Upper lobe of right lung (tissue), 1 donor: Measurements from ENCODE around the gene TMED6. TPM values are rescaled to one million over a fixed set of nuclear protein-coding genes. Genes with fewer than 3 reads are reported as not detected.

ENCODE experiments used
- ATAC-seq: fragments of 200-7000 bp; cut with Tn5 transposase; one replicate; pipeline ENCODE4 v1.9.1; 2020; ENCODE audit warnings: mild to moderate bottlenecking, moderate library complexity
- DNase-seq: peaks from one replicate; pipeline ENCODE4 v3.0.0-alpha.2; 2020
- H3K27ac ChIP-seq: fragments of 200-600 bp; one replicate; pipeline ENCODE4 v1.8.0; 2022
- H3K27me3 ChIP-seq: fragments of 200-600 bp; one replicate; pipeline ENCODE4 v1.8.0; 2022; ENCODE audit warnings: mild to moderate bottlenecking
- H3K36me3 ChIP-seq: fragments of 200-600 bp; one replicate; pipeline ENCODE4 v1.8.0; 2022
- H3K4me1 ChIP-seq: fragments of 200-600 bp; one replicate; pipeline ENCODE4 v1.8.0; 2022
- H3K4me3 ChIP-seq: fragments of 200-600 bp; one replicate; pipeline ENCODE4 v1.8.0; 2022; ENCODE audit warnings: mild to moderate bottlenecking
- H3K9me3 ChIP-seq: fragments of 200-600 bp; one replicate; pipeline ENCODE4 v1.8.0; 2022
- intact Hi-C: fragments of 100-400 bp; cut with DNase I; formaldehyde crosslinking; loops from one replicate; pipeline ENCODE4 v1.11.0; 2022
- total RNA-seq: library from RNA; stranded (reverse); fragmentation: NEBNext Ultra II Directional; extraction: Animal tissue kit (Norgen Biotek cat#: 25700); gene quantifications from one replicate; pipeline ENCODE4 v1.2.1, GENCODE V29; 2021
- TF ChIP-seq, protein P1 (sequence below): fragments of 200-600 bp; IDR thresholded peaks from one replicate; pipeline ENCODE4 v1.8.0; 2022; ENCODE audit warnings: antibody characterized with exemption
- donor health status: DM: no; HTN: yes; CAD: no; lungs with severe emphysema.

TMED6 gene
- total RNA-seq, 1 donor from 2014 or later = 0.69 TPM

DNA sequence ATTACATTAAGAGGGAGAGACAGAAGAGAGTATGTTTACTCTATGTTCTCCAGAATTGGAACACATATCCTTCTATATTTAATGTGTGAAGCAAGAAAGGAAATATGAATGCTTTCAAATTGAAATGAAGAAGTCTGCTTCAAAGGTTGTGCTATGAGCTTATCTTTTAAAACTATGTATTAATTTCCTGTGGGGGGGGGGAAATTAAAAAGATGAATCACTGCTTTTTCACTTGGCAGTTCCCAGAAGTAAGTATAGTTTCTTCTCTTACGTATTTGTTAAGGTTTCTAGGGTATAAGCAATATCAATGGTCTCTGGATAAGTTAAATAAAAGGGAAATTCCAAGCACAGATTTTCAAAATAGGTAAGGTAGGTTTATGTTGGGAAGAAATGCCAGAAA lies 27.2 kb upstream of the TMED6 start:
- DNase-seq = no peak
- H3K36me3 ChIP-seq = peaks cover 65% of the 10 kb centered on the region
- TF ChIP-seq, protein P1, sequence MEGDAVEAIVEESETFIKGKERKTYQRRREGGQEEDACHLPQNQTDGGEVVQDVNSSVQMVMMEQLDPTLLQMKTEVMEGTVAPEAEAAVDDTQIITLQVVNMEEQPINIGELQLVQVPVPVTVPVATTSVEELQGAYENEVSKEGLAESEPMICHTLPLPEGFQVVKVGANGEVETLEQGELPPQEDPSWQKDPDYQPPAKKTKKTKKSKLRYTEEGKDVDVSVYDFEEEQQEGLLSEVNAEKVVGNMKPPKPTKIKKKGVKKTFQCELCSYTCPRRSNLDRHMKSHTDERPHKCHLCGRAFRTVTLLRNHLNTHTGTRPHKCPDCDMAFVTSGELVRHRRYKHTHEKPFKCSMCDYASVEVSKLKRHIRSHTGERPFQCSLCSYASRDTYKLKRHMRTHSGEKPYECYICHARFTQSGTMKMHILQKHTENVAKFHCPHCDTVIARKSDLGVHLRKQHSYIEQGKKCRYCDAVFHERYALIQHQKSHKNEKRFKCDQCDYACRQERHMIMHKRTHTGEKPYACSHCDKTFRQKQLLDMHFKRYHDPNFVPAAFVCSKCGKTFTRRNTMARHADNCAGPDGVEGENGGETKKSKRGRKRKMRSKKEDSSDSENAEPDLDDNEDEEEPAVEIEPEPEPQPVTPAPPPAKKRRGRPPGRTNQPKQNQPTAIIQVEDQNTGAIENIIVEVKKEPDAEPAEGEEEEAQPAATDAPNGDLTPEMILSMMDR = no peak
- no peaks in the 10 kb centered on the region for H3K27me3 ChIP-seq
- H3K4me1 ChIP-seq = no peaks in the 10 kb centered on the region
- no peak overlapping the region for H3K27ac ChIP-seq
- intact Hi-C loops = no loop called here
- H3K9me3 ChIP-seq = no peaks in the 10 kb centered on the region
- ATAC-seq = no peak
- no peak overlapping the region for H3K4me3 ChIP-seq

DNA sequence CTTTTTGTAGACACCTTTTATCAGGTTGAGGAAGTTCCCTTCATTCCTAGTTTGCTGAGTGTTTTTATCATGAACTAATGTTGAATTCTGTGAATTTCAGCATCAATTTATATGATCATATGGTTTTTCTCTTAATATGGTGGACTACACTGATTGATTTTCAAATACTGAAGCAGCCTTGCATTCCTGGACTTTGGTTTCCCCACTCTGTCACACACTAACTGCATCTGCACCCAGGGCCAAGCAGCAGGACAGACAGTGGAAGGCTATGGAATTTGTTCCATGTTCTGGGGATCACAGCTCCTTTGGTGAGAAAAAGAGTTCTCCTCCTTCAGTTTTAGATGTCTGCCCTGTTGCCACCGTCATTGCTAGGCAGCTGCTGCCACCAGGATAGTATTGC lies 26.4 kb upstream of the TMED6 start:
- no peaks in the 10 kb centered on the region for H3K9me3 ChIP-seq
- intact Hi-C loops = no loop called here
- ATAC-seq = no peak
- no peak overlapping the region for H3K4me3 ChIP-seq
- DNase-seq = no peak
- H3K4me1 ChIP-seq = no peaks in the 10 kb centered on the region
- H3K27me3 ChIP-seq = no peaks in the 10 kb centered on the region
- no peak overlapping the region for H3K27ac ChIP-seq
- peaks cover 63% of the 10 kb centered on the region for H3K36me3 ChIP-seq
- TF ChIP-seq, protein P1 = no peak

DNA sequence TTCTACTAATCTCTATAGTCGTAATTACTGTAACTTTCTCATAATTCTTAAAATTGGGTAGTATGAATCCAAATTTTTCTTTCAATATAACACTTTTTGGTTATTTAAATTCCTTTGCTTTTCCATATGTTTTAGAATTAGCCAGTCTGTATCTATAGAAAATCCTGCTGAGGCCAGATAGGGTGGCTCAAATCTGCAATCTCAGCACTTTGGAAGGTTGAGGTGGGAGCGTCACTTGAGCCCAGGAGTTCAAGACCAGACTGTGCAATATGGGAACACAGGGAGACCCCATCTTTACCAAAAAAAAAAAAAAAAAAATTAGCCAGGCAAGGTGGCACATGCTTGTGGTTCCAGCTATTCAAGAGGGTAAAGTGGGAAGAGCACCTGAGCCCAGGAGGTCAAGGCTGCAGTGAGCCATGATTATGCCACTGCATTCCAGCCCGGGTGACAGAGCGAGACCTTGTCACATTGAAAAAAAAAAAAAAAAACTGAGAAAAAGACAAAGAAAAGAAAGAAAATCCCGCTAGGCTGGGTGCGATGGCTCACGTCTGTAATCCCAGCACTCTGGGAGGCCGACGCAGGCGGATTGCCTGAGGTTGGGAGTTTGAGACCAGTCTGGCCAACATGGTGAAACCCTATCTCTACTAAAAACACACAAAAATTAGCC lies 24.9 kb upstream of the TMED6 start:
- intact Hi-C loops = no loop called here
- H3K27me3 ChIP-seq = no peaks in the 10 kb centered on the region
- no peaks in the 10 kb centered on the region for H3K4me1 ChIP-seq
- TF ChIP-seq, protein P1 = no peak
- DNase-seq = no peak
- H3K4me3 ChIP-seq = no peak overlapping the region
- peaks cover 63% of the 10 kb centered on the region for H3K36me3 ChIP-seq
- H3K9me3 ChIP-seq = no peaks in the 10 kb centered on the region
- no peak for ATAC-seq
- no peak overlapping the region for H3K27ac ChIP-seq

DNA sequence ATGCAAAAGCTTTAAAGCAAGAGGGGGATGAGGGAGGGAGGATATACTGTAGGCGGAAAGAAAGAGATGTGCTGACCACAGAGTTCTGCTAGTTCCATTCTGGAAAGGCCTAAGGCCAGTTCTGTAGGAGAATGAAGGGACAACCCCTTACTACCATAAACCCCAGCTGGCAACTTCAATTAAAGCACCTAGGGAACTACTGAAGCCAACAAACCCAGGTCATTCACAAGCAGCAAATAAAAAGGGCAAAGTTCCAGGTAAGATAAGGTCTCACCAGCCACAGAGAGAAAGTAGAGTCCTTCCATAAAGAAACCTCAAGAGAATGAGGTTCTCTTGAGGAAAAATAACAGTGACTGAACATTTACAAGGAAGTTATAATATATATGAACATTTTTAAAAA lies 21.4 kb upstream of the TMED6 start:
- H3K36me3 ChIP-seq = peaks cover 62% of the 10 kb centered on the region
- no peak overlapping the region for H3K27ac ChIP-seq
- ATAC-seq (no peak), DNase-seq (no peak)
- H3K27me3 ChIP-seq = no peaks in the 10 kb centered on the region
- H3K4me3 ChIP-seq = no peak overlapping the region
- no peaks in the 10 kb centered on the region for H3K4me1 ChIP-seq
- intact Hi-C loops = no loop called here
- TF ChIP-seq, protein P1 = no peak
- H3K9me3 ChIP-seq = no peaks in the 10 kb centered on the region

DNA sequence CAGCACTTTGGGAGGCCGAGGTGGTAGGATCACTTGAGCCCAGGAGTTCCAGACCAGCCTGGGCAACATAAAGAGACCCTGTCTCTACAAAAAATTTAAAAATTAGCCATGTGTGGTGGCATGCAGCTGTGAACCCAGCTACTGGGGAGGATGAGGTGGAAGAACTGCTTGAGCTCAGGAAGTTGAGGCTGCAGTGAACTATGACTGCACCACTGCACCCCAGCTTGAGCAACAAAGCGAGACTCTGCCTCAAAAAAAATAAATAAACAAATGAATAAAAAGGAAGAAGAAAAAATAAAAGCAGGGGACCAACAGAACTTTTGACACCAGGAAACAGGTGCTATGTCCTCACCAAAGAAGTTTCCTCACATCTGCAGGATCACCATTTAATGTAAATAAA lies 20.0 kb upstream of the TMED6 start:
- Histone ChIP-seq H3K27me3 (no peaks in the 10 kb centered on the region), H3K4me1 (no peaks in the 10 kb centered on the region), H3K9me3 (no peaks in the 10 kb centered on the region), H3K36me3 (peaks cover 71% of the 10 kb centered on the region), H3K27ac (no peak overlapping the region), H3K4me3 (no peak overlapping the region)
- intact Hi-C loops = no loop called here
- ATAC-seq (no peak), DNase-seq (no peak)
- TF ChIP-seq, protein P1 = no peak

DNA sequence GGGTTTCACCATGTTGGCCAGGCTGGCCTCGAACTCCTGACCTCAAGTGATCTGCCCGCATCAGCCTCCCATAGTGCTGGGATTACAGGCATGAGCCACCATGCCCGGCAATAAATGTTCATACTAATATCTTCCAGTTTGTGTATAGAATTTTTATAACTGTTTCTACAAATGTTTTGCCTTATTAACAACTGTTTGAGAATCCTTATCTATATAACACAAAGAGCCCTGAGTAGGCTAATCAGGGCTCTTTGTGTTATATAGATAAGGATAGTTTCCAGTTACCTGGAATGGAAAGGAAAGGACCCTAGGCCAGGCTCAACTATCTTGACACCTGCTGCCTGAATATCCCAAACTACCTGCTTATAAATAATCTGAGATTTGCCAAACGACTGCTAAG lies 17.3 kb upstream of the TMED6 start:
- Histone ChIP-seq H3K27me3 (no peaks in the 10 kb centered on the region), H3K27ac (no peak overlapping the region), H3K9me3 (no peaks in the 10 kb centered on the region), H3K36me3 (peaks cover 94% of the 10 kb centered on the region), H3K4me3 (no peak overlapping the region), H3K4me1 (no peaks in the 10 kb centered on the region)
- TF ChIP-seq, protein P1 = no peak
- intact Hi-C loops = no loop called here
- DNase-seq (no peak), ATAC-seq (no peak)
